ENCODE results near the gene DNAI2. TPM values are rescaled to one million over a fixed set of nuclear protein-coding genes. Genes with fewer than 3 reads are reported as not detected.

The DNAI2 gene
- polyA plus RNA-seq, 3 donors, result not detected

Other genes starting within 250 kb of the DNAI2 start
- gene RPL38, start 70.6 kb upstream of the DNAI2 start, polyA plus RNA-seq, result 1,000 to 10,000 TPM in 2 of 3 donors, 100 to 1,000 TPM in 1; 848 to 2,297 (median 1,605) TPM
- 1 to 10 TPM; 3.1 to 4.9 (median 3.7) TPM for gene TTYH2, start 60.7 kb upstream of the DNAI2 start, polyA plus RNA-seq
- gene KIF19, start 52.0 kb downstream of the DNAI2 start, polyA plus RNA-seq, result 1 to 10 TPM in 1 of 3 donors, under 1 TPM in 2; 0.38 to 1.7 (median 0.90) TPM
- under 1 TPM in 2 of 3 donors, not detected in 1; 0.06 to 0.33 TPM for gene BTBD17, start 87.6 kb downstream of the DNAI2 start, polyA plus RNA-seq
- under 1 TPM; 0.09 to 0.45 (median 0.31) TPM for gene GPR142, start 93.3 kb downstream of the DNAI2 start, polyA plus RNA-seq
- gene GPRC5C, start 157.9 kb downstream of the DNAI2 start, polyA plus RNA-seq, result 10 to 100 TPM in 2 of 3 donors, 1 to 10 TPM in 1; 7.8 to 79.0 (median 35.5) TPM
- gene CD300A, start 192.4 kb downstream of the DNAI2 start, polyA plus RNA-seq, result 1 to 10 TPM; 1.2 to 7.2 (median 3.0) TPM

Measured in adipose tissue (tissue), 3 donors.